Stomach (tissue), 9 donors: ENCODE results near the gene OPCML. TPM values are rescaled to one million over a fixed set of nuclear protein-coding genes. Genes with fewer than 3 reads are reported as not detected.

ENCODE experiments used
- DNase-seq, 2 donors: peaks; one replicate each; pipeline versions ENCODE4 v3.0.0 to v3.0.0-alpha.2; 2013 to 2019
- H3K27ac ChIP-seq, 5 donors: fragments of 200-600 bp in 4 of 5; sonication (generic) in 4 of 5; one replicate each; pipeline ENCODE4 v1.5.1; 2013 to 2019; ENCODE audit warnings: mild to moderate bottlenecking in 1 of 5, moderate library complexity in 1 of 5
- H3K27me3 ChIP-seq, 3 donors: fragments of 200-600 bp; sonication (generic); one replicate each; pipeline ENCODE4 v1.5.1; 2017 to 2019; ENCODE audit warnings: mixed run types in 1 of 3
- H3K36me3 ChIP-seq, 4 donors: fragments of 200-600 bp; sonication (generic); 1 replicate in 3 of 4; 2 replicates in 1 of 4; pipeline ENCODE4 v1.5.1; 2016 to 2019
- H3K4me1 ChIP-seq, 4 donors: fragments of 200-600 bp; sonication (generic); one replicate each; pipeline ENCODE4 v1.5.1; 2016 to 2019
- H3K4me3 ChIP-seq, 4 donors: fragments of 200-600 bp; sonication (generic) in 3 of 4; one replicate each; pipeline ENCODE4 v1.5.1; 2016 to 2019; ENCODE audit warnings: mild to moderate bottlenecking in 1 of 4
- H3K9me3 ChIP-seq, 4 donors: fragments of 200-600 bp; sonication (generic); one replicate each; pipeline ENCODE4 v1.5.1; 2016 to 2019
- CTCF ChIP-seq, 7 experiments: fragments of 450-650 bp in 4 of 7; fragments of 200-600 bp in 3 of 7; sonication (generic) in 3 of 7; IDR thresholded peaks; one replicate each; pipeline ENCODE4 v1.5.1; 2016 to 2019; ENCODE audit warnings: antibody characterized with exemption in 7 of 7, control low read depth in 2 of 7, mild to moderate bottlenecking in 1 of 7
- EP300 ChIP-seq: sonication (generic); formaldehyde crosslinking; IDR thresholded peaks from one replicate; pipeline ENCODE4 v1.6.1; 2017; ENCODE audit warnings: antibody characterized with exemption
- POLR2A ChIP-seq, 4 donors: fragments of 450-650 bp; IDR thresholded peaks; one replicate each; pipeline ENCODE4 v1.6.1; 2016; ENCODE audit warnings: antibody characterized with exemption in 4 of 4, control low read depth in 2 of 4, mild to moderate bottlenecking in 1 of 4, moderate library complexity in 1 of 4
- POLR2AphosphoS5 ChIP-seq, 3 donors: sonication (generic); formaldehyde crosslinking; IDR thresholded peaks; one replicate each; pipeline ENCODE4 v1.6.1; 2016; ENCODE audit warnings: antibody characterized with exemption in 3 of 3
- WGBS, 5 donors: extraction: QIAGEN DNeasy Blood & Tissue Kit in 3 of 5; methylation state at CpG; one replicate each; pipeline versions ENCODE4 v1.1.5 to v1.1.7; 2013 to 2018; 5-methylcytosine and 5-hydroxymethylcytosine counted together
- intact Hi-C: fragments of 100-400 bp; cut with DNase I; formaldehyde crosslinking; loops from one replicate; pipeline ENCODE4 v1.15.1; 2023; ENCODE audit warnings: low total_unique reads
- polyA plus RNA-seq, 3 donors: library from polyadenylated mRNA; stranded (reverse); fragments of 200-250 nt; gene quantifications; one replicate each; pipeline ENCODE4 v1.2.3, GENCODE V29; 2013
- total RNA-seq, 5 donors: library from RNA; depleted of rRNA; stranded (reverse); fragments of >200 nt; gene quantifications; one replicate each; pipeline versions ENCODE4 v1.1.0 to v1.2.3, GENCODE V29; 2014 to 2016
- donor health status: healthy with polysubstance abuse.
- donor health status: Bipolar disorder and iron deficiency.
- donor health status: healthy.

Gene OPCML
- total and polyA plus RNA-seq, 8 donors: 0.03 to 0.92 (median 0.55) TPM; not detected in 3

DNA sequence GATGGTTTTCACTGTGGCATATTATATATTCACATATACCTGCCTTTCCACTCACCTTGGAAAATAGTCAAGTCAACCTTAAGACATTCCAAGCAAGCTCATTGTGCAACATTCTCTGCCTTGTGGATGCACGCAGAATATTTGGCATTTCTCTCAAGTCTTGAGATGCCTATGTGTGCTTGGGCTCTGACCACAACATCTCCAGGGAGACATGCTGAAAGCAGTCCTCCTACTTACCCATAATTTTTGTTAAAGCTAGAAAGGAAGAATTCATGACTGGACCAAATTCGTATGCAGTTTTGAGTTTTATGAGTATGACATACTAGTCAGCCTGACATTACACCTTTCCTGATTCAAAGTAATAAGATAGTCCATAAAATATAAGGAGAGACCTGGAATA, 684.0 kb downstream of the OPCML start:
- Histone ChIP-seq H3K36me3 (no peaks in the 10 kb centered on the region), H3K27me3 (no peaks in the 10 kb centered on the region), H3K4me3 (no peak overlapping the region), H3K4me1 (no peaks in the 10 kb centered on the region), H3K27ac (no peak overlapping the region), H3K9me3 (no peaks in the 10 kb centered on the region)
- intact Hi-C loops: no loop called here
- 67 to 91% (median 79%) methylated on average over 2 of the region's 2 CpGs for WGBS, 5 donors
- TF ChIP-seq POLR2AphosphoS5 (IDR thresholded peaks at IDR 0.05) (no peak), CTCF (IDR thresholded peaks at IDR 0.05) (no peak), EP300 (no peak), POLR2A (IDR thresholded peaks at IDR 0.05) (no peak)
- DNase-seq: no peak

- no peaks in the 10 kb centered on the region for H3K9me3 ChIP-seq
- no peak overlapping the region for H3K27ac ChIP-seq
- no peaks in the 10 kb centered on the region for H3K36me3 ChIP-seq
- DNase-seq: no peak
- no peaks in the 10 kb centered on the region for H3K4me1 ChIP-seq
- intact Hi-C loops: no loop called here
- no peak for TF ChIP-seq EP300
- no peak for TF ChIP-seq POLR2AphosphoS5 (IDR thresholded peaks at IDR 0.05)
- no peak for TF ChIP-seq POLR2A (IDR thresholded peaks at IDR 0.05)
- no peak for TF ChIP-seq CTCF (IDR thresholded peaks at IDR 0.05)
- H3K27me3 ChIP-seq: no peaks in the 10 kb centered on the region
- no peak overlapping the region for H3K4me3 ChIP-seq
- 70 to 84% (median 78%) methylated on average over 4 of the region's 4 CpGs for WGBS, 5 donors
Observed at GRCh38 chr11:132846075-132846474, 686.2 kb downstream of the OPCML start.

- Histone ChIP-seq H3K27ac (no peak overlapping the region), H3K9me3 (no peaks in the 10 kb centered on the region), H3K27me3 (no peaks in the 10 kb centered on the region), H3K4me1 (no peaks in the 10 kb centered on the region), H3K4me3 (no peak overlapping the region), H3K36me3 (no peaks in the 10 kb centered on the region)
- DNase-seq: peak in 1 of 2 donors; percentile 30
- TF ChIP-seq EP300 (no peak), CTCF (IDR thresholded peaks at IDR 0.05) (no peak), POLR2A (IDR thresholded peaks at IDR 0.05) (no peak), POLR2AphosphoS5 (IDR thresholded peaks at IDR 0.05) (no peak)
- intact Hi-C loops: no loop called here
- 61 to 71% (median 63%) methylated on average over 5 of the region's 5 CpGs for WGBS, 5 donors
Observed at GRCh38 chr11:132844956-132845696, 687.2 kb downstream of the OPCML start.

DNA sequence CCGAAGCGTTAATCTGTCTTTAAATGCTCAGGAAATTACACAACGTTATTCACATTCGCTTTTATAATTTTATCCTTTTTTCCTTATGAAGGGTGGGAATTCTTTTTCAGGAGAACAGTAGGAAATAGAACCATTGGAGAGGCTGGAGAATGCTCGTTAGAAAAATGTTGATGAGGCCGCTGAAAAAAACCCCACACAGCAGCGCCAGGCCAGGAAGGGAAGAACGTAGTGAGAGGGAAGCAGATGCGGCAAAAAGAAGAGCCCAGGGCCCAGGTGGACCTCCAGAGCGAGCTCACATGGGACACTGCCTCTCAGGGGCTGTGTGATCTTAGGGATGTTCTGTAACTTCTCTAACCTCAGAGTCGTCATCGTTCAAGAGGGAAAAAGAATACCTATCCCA, 691.6 kb downstream of the OPCML start:
- DNase-seq: no peak
- no peaks in the 10 kb centered on the region for H3K27me3 ChIP-seq
- no peak overlapping the region for H3K27ac ChIP-seq
- no peaks in the 10 kb centered on the region for H3K9me3 ChIP-seq
- no peaks in the 10 kb centered on the region for H3K36me3 ChIP-seq
- no peaks in the 10 kb centered on the region for H3K4me1 ChIP-seq
- H3K4me3 ChIP-seq: no peak overlapping the region
- intact Hi-C loops: no loop called here
- WGBS, 5 donors: 84 to 91% (median 90%) methylated on average over 12 of the region's 12 CpGs
- TF ChIP-seq EP300 (no peak), CTCF (IDR thresholded peaks at IDR 0.05) (no peak), POLR2AphosphoS5 (IDR thresholded peaks at IDR 0.05) (no peak), POLR2A (IDR thresholded peaks at IDR 0.05) (no peak)
